ENCODE results near the gene WNT10A. TPM values are rescaled to one million over a fixed set of nuclear protein-coding genes. Genes with fewer than 3 reads are reported as not detected.

Gene WNT10A
- total RNA-seq, 2 experiments from 2014 or later, result 4.8 to 6.6 TPM

DNA sequence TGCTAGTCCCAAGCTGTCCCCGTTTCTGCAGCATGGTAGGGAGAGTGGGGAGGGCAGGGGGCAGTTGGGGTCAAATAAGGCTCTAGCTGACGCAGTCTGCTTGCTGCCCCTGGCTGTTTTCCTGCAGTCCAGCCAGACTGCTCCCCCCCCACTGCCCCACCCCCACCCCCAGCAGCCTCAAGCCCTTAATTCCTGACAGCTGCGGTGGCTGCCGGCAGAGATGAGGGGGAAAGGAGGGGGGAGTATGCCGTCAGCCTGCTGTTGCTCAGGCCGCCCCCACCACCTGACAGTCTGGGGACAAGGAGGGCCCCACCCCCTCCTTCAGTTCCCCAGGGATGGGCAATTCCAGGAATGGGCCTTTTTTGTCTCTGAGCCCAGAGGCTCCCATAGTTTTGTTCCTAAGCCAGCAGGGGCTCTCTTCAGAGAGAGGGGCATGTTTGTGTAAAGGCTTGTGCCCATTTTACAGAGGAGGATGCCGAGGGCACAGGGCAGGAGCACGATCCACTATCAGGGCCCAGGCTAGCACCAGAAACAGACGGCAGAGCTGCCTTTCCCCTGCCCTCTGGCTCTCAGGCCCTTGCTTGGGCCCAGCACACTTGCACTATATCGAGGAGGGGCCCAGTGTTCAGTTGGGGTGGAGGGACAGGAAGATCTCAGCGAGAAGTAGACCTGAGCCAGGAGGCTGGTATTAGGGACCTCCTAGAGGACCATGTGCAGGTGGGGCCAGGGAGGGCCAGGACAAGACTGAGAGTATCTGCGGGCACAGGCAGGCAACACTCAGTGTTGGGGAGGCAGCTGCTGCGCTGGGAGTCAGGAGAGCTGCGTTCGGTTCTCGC lies 1.5 kb upstream of the WNT10A start:
- peaks cover 8 to 16% of the 10 kb centered on the region in 2 experiments for H3K27me3 ChIP-seq (ENCODE audit: control insufficient read depth in 1 of 2, insufficient read depth in 2 of 2, low read length in 2 of 2)
- H3K9me3 ChIP-seq (ENCODE audit: control insufficient read depth in 1 of 2, insufficient read depth in 1 of 2, low read length in 2 of 2), result no peaks in the 10 kb centered on the region
- peaks cover 76% of the 10 kb centered on the region for H3K4me1 ChIP-seq (ENCODE audit: insufficient read depth, low read length)
- Mint-ChIP-seq H3K4me1 (ENCODE audit: low read depth) (peaks cover 57% of the 10 kb centered on the region), H3K9me3 (no peaks in the 10 kb centered on the region), H3K4me3 (peak overlapping the region; percentile 95), H3K27me3 (peaks cover 25% of the 10 kb centered on the region), H3K27ac (peak overlapping the region; percentile 94), H3K36me3 (ENCODE audit: low read depth) (no peaks in the 10 kb centered on the region)
- ATAC-seq (ENCODE audit: poor library complexity), result no peak
- no peaks in the 10 kb centered on the region for H3K36me3 ChIP-seq (ENCODE audit: insufficient read depth, low read length)
- H3K27ac ChIP-seq (ENCODE audit: low read depth in 1 of 2, low read length in 2 of 2), result peak overlapping the region; percentile 44 to 60
- intact Hi-C loops (cut with DNase I, micrococcal nuclease), result loop anchor here in 1 of 2 experiments (5.0 kb wide), 1 partner anchor 103 kb away; no protein-coding TSS in a partner anchor
- peak overlapping the region; percentile 53 for H3K4me3 ChIP-seq (ENCODE audit: low read length)
- POLR2A ChIA-PET, result interaction anchor here (1.4 to 19.6 kb wide), 3 partner anchors 8 to 483 kb away, joined by 4 to 455 read pairs (median 14); no protein-coding TSS in a partner anchor
- DNase-seq, result peak in 1 of 14 experiments; percentile 31
- TF ChIP-seq, protein P1, sequence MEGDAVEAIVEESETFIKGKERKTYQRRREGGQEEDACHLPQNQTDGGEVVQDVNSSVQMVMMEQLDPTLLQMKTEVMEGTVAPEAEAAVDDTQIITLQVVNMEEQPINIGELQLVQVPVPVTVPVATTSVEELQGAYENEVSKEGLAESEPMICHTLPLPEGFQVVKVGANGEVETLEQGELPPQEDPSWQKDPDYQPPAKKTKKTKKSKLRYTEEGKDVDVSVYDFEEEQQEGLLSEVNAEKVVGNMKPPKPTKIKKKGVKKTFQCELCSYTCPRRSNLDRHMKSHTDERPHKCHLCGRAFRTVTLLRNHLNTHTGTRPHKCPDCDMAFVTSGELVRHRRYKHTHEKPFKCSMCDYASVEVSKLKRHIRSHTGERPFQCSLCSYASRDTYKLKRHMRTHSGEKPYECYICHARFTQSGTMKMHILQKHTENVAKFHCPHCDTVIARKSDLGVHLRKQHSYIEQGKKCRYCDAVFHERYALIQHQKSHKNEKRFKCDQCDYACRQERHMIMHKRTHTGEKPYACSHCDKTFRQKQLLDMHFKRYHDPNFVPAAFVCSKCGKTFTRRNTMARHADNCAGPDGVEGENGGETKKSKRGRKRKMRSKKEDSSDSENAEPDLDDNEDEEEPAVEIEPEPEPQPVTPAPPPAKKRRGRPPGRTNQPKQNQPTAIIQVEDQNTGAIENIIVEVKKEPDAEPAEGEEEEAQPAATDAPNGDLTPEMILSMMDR (IDR thresholded peaks at IDR 0.05), result no peak
- CTCF ChIA-PET, result interaction anchor here (1.2 to 12.1 kb wide), 3 partner anchors 18 to 101 kb away, joined by 3 to 500 read pairs (median 6); no protein-coding TSS in a partner anchor

DNA sequence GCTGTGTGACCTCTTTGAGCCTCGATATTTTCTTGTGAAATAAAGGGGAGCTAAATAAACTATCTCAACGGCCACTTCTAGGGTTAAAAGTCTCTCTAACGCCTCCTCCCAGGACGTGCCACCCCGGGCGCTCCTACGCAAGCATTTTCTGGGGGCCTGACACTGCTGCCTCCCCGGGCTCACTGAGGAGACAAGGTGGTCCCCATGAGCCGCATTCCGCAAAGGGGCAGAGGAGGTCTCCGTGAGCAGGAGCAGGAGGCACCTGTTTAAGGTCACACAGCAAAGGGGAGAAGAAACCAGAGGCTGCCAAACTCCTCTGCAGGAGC lies 913 bp upstream of the WNT10A start:
- POLR2A ChIA-PET, result interaction anchor here (1.4 to 19.6 kb wide), 3 partner anchors 9 to 484 kb away, joined by 4 to 455 read pairs (median 14); no protein-coding TSS in a partner anchor
- peaks cover 19% of the 10 kb centered on the region for H3K27me3 Mint-ChIP-seq
- CTCF ChIA-PET, result interaction anchor here (0.7 to 12.1 kb wide), 6 partner anchors 17 to 415 kb away, joined by 3 to 500 read pairs (median 4); partner anchors contain the start of gene TTLL4
- H3K36me3 Mint-ChIP-seq (ENCODE audit: low read depth), result no peaks in the 10 kb centered on the region
- no peaks in the 10 kb centered on the region for H3K9me3 Mint-ChIP-seq
- DNase-seq (no peak), ATAC-seq (ENCODE audit: poor library complexity) (no peak)
- peak overlapping the region; percentile 44 to 60 for H3K27ac ChIP-seq (ENCODE audit: low read depth in 1 of 2, low read length in 2 of 2)
- peaks cover 60% of the 10 kb centered on the region for H3K4me1 Mint-ChIP-seq (ENCODE audit: low read depth)
- no peaks in the 10 kb centered on the region for H3K36me3 ChIP-seq (ENCODE audit: insufficient read depth, low read length)
- intact Hi-C loops (cut with DNase I, micrococcal nuclease), result loop anchor here in 1 of 2 experiments (1.0 to 5.0 kb wide), 2 partner anchors 17 to 103 kb away; no protein-coding TSS in a partner anchor
- H3K9me3 ChIP-seq (ENCODE audit: control insufficient read depth in 1 of 2, insufficient read depth in 1 of 2, low read length in 2 of 2), result no peaks in the 10 kb centered on the region
- TF ChIP-seq, protein P1 (IDR thresholded peaks at IDR 0.05), result no peak
- H3K4me3 ChIP-seq (ENCODE audit: low read length), result peak overlapping the region; percentile 53
- H3K4me3 Mint-ChIP-seq, result peak overlapping the region; percentile 95
- H3K27ac Mint-ChIP-seq, result peak overlapping the region; percentile 94
- H3K4me1 ChIP-seq (ENCODE audit: insufficient read depth, low read length), result peaks cover 82% of the 10 kb centered on the region
- H3K27me3 ChIP-seq (ENCODE audit: control insufficient read depth in 1 of 2, insufficient read depth in 2 of 2, low read length in 2 of 2), result peaks cover 2 to 10% of the 10 kb centered on the region in 2 experiments

DNA sequence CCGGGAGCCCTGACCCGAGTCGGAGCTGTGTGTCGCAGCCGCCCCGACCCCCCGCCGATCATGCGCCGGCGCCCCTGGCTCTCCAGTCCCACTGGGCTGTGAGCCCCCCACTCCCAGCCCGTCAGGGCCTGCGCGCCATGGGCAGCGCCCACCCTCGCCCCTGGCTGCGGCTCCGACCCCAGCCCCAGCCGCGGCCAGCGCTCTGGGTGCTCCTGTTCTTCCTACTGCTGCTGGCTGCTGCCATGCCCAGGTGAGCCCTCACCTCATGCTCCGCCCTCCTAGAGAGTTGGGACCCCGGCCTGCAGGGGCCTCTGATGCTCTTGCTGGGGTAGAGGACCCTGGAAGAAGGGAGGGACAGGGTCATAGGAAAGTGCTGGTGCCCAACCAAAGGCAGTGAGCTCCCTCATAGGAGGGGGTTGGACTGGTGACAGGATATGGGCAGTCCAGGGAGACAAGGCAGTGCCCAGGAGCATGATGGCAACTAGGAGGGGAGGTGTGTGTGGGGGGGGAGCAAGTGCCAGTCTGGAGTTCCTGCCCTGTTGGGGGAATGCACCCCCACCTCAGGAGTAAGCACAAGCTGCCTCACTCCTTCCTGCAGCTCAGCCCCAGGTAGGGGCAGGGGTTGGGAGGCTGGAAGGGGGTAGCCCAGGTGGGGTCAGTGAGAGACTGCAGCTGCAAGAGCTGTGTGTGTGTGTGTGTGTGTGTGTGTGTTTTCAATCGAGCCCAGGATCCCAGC lies 375 bp downstream of the WNT10A start:
- ChIA-PET CTCF (interaction anchor here (0.6 to 12.1 kb wide), 7 partner anchors 16 to 507 kb away, joined by 3 to 500 read pairs (median 3); partner anchors contain the start of gene TTLL4), POLR2A (interaction anchor here (3.2 to 19.6 kb wide), 2 partner anchors 10 to 15 kb away, joined by 14 to 455 read pairs; no protein-coding TSS in a partner anchor)
- TF ChIP-seq, protein P1 (IDR thresholded peaks at IDR 0.05), result no peak
- H3K9me3 ChIP-seq (ENCODE audit: control insufficient read depth in 1 of 2, insufficient read depth in 1 of 2, low read length in 2 of 2), result no peaks in the 10 kb centered on the region
- peak overlapping the region; percentile 89 for H3K4me3 Mint-ChIP-seq
- no peak for ATAC-seq (ENCODE audit: poor library complexity)
- H3K9me3 Mint-ChIP-seq, result no peaks in the 10 kb centered on the region
- H3K4me1 Mint-ChIP-seq (ENCODE audit: low read depth), result peaks cover 61% of the 10 kb centered on the region
- peak overlapping the region; percentile 53 for H3K4me3 ChIP-seq (ENCODE audit: low read length)
- peak overlapping the region in 1 of 2 donors; percentile 60 for H3K27ac ChIP-seq (ENCODE audit: low read depth in 1 of 2, low read length in 2 of 2)
- peak overlapping the region; percentile 11 for H3K27ac Mint-ChIP-seq
- H3K27me3 ChIP-seq (ENCODE audit: control insufficient read depth in 1 of 2, insufficient read depth in 2 of 2, low read length in 2 of 2), result peaks cover 0 to 4% of the 10 kb centered on the region in 2 experiments
- peaks cover 9% of the 10 kb centered on the region for H3K27me3 Mint-ChIP-seq
- intact Hi-C loops (cut with DNase I, micrococcal nuclease), result loop anchor here in 1 of 2 experiments (1.0 kb wide), 1 partner anchor 15 kb away; no protein-coding TSS in a partner anchor
- no peaks in the 10 kb centered on the region for H3K36me3 ChIP-seq (ENCODE audit: insufficient read depth, low read length)
- no peaks in the 10 kb centered on the region for H3K36me3 Mint-ChIP-seq (ENCODE audit: low read depth)
- peak in 3 of 14 experiments; percentile 22 to 52 (median 45) for DNase-seq
- peaks cover 90% of the 10 kb centered on the region for H3K4me1 ChIP-seq (ENCODE audit: insufficient read depth, low read length)
